ENCODE data around the gene RBM42. TPM values are rescaled to one million over a fixed set of nuclear protein-coding genes. Genes with fewer than 3 reads are reported as not detected.
A peak's percentile ranks its signal among the peaks of the same experiment; 100 is the strongest.

The RBM42 gene
- total and polyA plus RNA-seq, 9 donors = 32.8 to 55.3 (median 50.7) TPM

DNA sequence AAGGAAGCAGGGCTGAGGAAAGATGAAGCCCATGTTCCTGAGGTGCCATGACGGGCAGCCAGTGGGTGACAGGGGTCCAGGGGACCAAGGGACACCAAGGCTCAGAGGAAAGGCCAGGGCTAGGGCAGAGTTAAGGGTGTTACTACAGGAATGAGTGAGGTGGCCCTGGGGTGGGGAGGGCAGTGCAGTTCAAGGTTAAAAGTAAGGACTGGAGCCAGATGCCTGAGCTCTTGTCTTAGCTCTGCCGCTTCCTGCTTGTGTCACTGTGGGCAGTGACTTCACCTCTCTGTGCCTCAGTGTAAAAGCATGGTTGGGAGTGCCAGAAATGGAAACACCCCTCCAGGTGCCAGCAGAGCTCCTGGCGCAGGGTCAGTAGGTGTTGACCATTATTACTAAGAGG is 7.8 kb downstream of the RBM42 start:
- H3K27me3 ChIP-seq (ENCODE audit: control insufficient read depth, insufficient read depth, low read length) = no peaks in the 10 kb centered on the region
- WGBS (ENCODE audit: insufficient coverage) = 94% methylated on average over 2 of the region's 3 CpGs
- no peak overlapping the region for H3K27ac ChIP-seq (ENCODE audit: low read length)

DNA sequence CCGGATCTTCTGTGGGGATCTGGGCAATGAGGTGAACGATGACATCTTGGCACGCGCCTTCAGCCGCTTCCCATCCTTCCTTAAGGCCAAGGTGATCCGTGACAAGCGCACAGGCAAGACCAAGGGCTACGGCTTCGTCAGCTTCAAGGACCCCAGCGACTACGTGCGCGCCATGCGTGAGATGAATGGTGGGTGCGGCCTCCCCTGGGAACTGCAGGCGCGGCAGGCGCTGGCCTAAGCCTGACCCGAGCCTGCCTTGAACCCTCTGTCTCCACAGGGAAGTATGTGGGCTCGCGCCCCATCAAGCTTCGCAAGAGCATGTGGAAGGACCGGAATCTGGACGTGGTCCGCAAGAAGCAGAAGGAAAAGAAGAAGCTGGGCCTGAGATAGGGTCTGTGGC is 8.3 kb downstream of the RBM42 start:
- Histone ChIP-seq H3K9me3 (replicated peaks; ENCODE audit: control insufficient read depth, low read depth, low read length) (no peaks in the 10 kb centered on the region), H3K27me3 (ENCODE audit: control insufficient read depth, insufficient read depth, low read length) (no peaks in the 10 kb centered on the region), H3K4me1 (ENCODE audit: control insufficient read depth, insufficient read depth, low read length) (peaks cover 9% of the 10 kb centered on the region), H3K27ac (ENCODE audit: low read length) (no peak overlapping the region), H3K36me3 (ENCODE audit: control insufficient read depth, insufficient read depth, low read length) (peaks cover 46% of the 10 kb centered on the region), H3K4me3 (ENCODE audit: low read length) (no peak overlapping the region)
- no peak for DNase-seq
- WGBS (ENCODE audit: insufficient coverage) = 93% methylated on average over 23 of the region's 25 CpGs

More for the DNA sequence above, 7.8 kb downstream of the RBM42 start:
- Histone ChIP-seq H3K4me3 (ENCODE audit: low read length) (no peak overlapping the region), H3K9me3 (replicated peaks; ENCODE audit: control insufficient read depth, low read depth, low read length) (no peaks in the 10 kb centered on the region), H3K36me3 (ENCODE audit: control insufficient read depth, insufficient read depth, low read length) (peaks cover 50% of the 10 kb centered on the region), H3K4me1 (ENCODE audit: control insufficient read depth, insufficient read depth, low read length) (peaks cover 4% of the 10 kb centered on the region)
- no peak for DNase-seq

DNA sequence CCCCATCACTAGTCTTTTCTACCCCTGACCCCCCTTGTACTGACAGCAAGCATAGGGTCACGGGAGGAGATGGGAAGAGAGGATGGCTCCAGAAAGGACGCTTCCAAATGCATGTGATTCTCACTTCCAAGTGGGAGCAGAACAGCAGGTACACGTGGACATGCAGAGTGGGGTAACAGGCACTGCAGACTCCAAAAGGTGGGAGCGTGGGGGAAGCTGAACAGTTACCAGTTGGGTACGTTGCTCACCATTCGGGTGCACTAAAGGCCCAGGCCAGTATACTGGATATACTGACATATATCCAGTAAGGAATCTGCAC is 10.4 kb downstream of the RBM42 start:
- Histone ChIP-seq H3K36me3 (ENCODE audit: control insufficient read depth, insufficient read depth, low read length) (peaks cover 25% of the 10 kb centered on the region), H3K4me1 (ENCODE audit: control insufficient read depth, insufficient read depth, low read length) (peaks cover 25% of the 10 kb centered on the region), H3K4me3 (ENCODE audit: low read length) (no peak overlapping the region), H3K27me3 (ENCODE audit: control insufficient read depth, insufficient read depth, low read length) (no peaks in the 10 kb centered on the region), H3K9me3 (replicated peaks; ENCODE audit: control insufficient read depth, low read depth, low read length) (no peaks in the 10 kb centered on the region), H3K27ac (ENCODE audit: low read length) (no peak overlapping the region)
- 31% methylated on average over 2 of the region's 6 CpGs for WGBS (ENCODE audit: insufficient coverage)
- no peak for DNase-seq

- 63% methylated on average over 1 of the region's 8 CpGs for WGBS (ENCODE audit: insufficient coverage)
- no peaks in the 10 kb centered on the region for H3K27me3 ChIP-seq (ENCODE audit: control insufficient read depth, insufficient read depth, low read length)
- no peaks in the 10 kb centered on the region for H3K9me3 ChIP-seq (replicated peaks; ENCODE audit: control insufficient read depth, low read depth, low read length)
- no peak for DNase-seq
- H3K27ac ChIP-seq (ENCODE audit: low read length) = no peak overlapping the region
- peaks cover 22% of the 10 kb centered on the region for H3K36me3 ChIP-seq (ENCODE audit: control insufficient read depth, insufficient read depth, low read length)
- H3K4me1 ChIP-seq (ENCODE audit: control insufficient read depth, insufficient read depth, low read length) = peaks cover 30% of the 10 kb centered on the region
- H3K4me3 ChIP-seq (ENCODE audit: low read length) = no peak overlapping the region
Observed at GRCh38 chr19:35639863-35640262, 11.0 kb downstream of the RBM42 start.

DNA sequence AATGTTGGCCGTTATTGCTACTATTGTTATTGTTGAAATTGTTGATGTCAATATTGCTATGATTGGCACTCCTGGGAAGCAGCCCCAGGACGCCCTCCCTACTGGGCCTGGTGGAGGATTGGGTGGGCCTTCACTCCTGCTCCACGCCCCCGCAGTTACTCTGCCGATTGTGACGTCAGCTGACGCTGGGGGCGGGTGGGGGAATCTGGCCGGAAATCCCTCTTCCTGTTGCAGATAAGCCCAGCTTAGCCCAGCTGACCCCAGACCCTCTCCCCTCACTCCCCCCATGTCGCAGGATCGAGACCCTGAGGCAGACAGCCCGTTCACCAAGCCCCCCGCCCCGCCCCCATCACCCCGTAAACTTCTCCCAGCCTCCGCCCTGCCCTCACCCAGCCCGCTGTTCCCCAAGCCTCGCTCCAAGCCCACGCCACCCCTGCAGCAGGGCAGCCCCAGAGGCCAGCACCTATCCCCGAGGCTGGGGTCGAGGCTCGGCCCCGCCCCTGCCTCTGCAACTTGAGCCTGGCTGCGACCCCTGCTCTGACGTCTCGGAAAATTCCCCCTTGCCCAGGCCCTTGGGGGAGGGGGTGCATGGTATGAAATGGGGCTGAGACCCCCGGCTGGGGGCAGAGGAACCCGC is 12.8 kb downstream of the RBM42 start, which contains the start of gene ETV2:
TSS of gene ETV2 (plus strand) at position 231 of the 637 bp plus-strand sequence. CDS start 716 bp downstream, outside the sequence.
- 7% methylated on average over 14 of the region's 28 CpGs for WGBS (ENCODE audit: insufficient coverage)
- Histone ChIP-seq H3K4me1 (ENCODE audit: control insufficient read depth, insufficient read depth, low read length) (peaks cover 40% of the 10 kb centered on the region), H3K27me3 (ENCODE audit: control insufficient read depth, insufficient read depth, low read length) (no peaks in the 10 kb centered on the region), H3K4me3 (ENCODE audit: low read length) (no peak within 1 kb of the TSS), H3K27ac (ENCODE audit: low read length) (no peak within 1 kb of the TSS), H3K9me3 (replicated peaks; ENCODE audit: control insufficient read depth, low read depth, low read length) (no peaks in the 10 kb centered on the region), H3K36me3 (ENCODE audit: control insufficient read depth, insufficient read depth, low read length) (peaks cover 13% of the 10 kb centered on the region)
- peak; percentile 54 for DNase-seq

- no peaks in the 10 kb centered on the region for H3K9me3 ChIP-seq (replicated peaks; ENCODE audit: control insufficient read depth, low read depth, low read length)
- peaks cover 6% of the 10 kb centered on the region for H3K36me3 ChIP-seq (ENCODE audit: control insufficient read depth, insufficient read depth, low read length)
- H3K4me1 ChIP-seq (ENCODE audit: control insufficient read depth, insufficient read depth, low read length) = peaks cover 40% of the 10 kb centered on the region
- WGBS (ENCODE audit: insufficient coverage) = 60% methylated on average over 8 of the region's 10 CpGs
- no peaks in the 10 kb centered on the region for H3K27me3 ChIP-seq (ENCODE audit: control insufficient read depth, insufficient read depth, low read length)
- no peak overlapping the region for H3K4me3 ChIP-seq (ENCODE audit: low read length)
- DNase-seq = no peak
- H3K27ac ChIP-seq (ENCODE audit: low read length) = no peak overlapping the region
Observed at GRCh38 chr19:35642312-35642711, 13.5 kb downstream of the RBM42 start.

DNA sequence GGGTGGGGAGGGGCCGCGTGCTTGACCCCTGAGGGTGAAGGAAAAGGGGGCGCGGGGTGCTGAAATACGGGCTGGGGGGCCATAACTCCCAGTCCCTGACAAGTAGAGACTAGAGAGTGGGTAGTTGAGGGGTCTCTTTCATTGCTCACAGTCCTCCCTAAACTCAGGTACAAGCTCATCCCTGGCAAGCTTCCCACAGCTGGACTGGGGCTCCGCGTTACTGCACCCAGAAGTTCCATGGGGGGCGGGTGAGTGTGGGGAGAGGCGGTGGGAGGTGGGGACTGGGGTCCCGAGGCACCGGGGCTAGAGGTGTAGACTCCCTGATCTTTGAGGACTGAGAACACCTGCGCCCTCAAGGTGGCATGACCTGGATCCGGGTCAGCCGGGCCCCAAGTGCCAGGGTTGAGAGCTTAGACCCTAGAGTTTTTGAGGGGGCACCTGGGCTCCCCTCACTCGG is 14.0 kb downstream of the RBM42 start:
- no peaks in the 10 kb centered on the region for H3K9me3 ChIP-seq (replicated peaks; ENCODE audit: control insufficient read depth, low read depth, low read length)
- peak overlapping the region; percentile 98 for H3K27ac ChIP-seq (ENCODE audit: low read length)
- no peaks in the 10 kb centered on the region for H3K27me3 ChIP-seq (ENCODE audit: control insufficient read depth, insufficient read depth, low read length)
- H3K36me3 ChIP-seq (ENCODE audit: control insufficient read depth, insufficient read depth, low read length) = peaks cover 1% of the 10 kb centered on the region
- peak overlapping the region; percentile 54 for H3K4me3 ChIP-seq (ENCODE audit: low read length)
- DNase-seq = no peak
- peaks cover 44% of the 10 kb centered on the region for H3K4me1 ChIP-seq (ENCODE audit: control insufficient read depth, insufficient read depth, low read length)
- 15% methylated on average over 9 of the region's 15 CpGs for WGBS (ENCODE audit: insufficient coverage)

DNA sequence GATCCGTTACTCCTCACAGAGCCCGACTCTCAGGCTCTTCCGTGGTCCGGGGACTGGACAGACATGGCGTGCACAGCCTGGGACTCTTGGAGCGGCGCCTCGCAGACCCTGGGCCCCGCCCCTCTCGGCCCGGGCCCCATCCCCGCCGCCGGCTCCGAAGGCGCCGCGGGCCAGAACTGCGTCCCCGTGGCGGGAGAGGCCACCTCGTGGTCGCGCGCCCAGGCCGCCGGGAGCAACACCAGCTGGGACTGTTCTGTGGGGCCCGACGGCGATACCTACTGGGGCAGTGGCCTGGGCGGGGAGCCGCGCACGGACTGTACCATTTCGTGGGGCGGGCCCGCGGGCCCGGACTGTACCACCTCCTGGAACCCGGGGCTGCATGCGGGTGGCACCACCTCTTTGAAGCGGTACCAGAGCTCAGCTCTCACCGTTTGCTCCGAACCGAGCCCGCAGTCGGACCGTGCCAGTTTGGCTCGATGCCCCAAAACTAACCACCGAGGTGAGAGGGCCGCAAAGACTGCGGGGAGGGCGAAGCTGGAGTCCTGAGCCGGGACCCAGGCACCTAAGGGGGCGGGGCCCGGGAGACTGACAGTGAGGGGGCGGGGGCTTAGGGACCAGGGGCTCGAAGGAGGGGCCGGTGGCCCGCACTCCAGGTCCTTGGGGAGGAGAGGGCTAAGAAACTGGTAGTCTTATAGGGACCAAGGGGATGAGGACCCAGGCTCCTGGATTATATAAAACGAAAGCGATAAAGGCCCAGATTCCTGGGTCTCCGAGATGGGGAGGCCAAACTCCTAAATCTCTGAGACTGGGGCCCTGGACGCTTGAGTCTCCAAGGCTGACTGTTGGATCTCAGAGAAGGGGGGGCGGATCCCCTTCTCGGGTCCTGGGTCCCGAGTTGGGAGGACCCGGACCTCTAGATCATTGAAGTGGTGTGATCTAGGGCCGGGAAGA is 14.7 kb downstream of the RBM42 start:
- Histone ChIP-seq H3K9me3 (replicated peaks; ENCODE audit: control insufficient read depth, low read depth, low read length) (no peaks in the 10 kb centered on the region), H3K36me3 (ENCODE audit: control insufficient read depth, insufficient read depth, low read length) (no peaks in the 10 kb centered on the region), H3K4me1 (ENCODE audit: control insufficient read depth, insufficient read depth, low read length) (peaks cover 44% of the 10 kb centered on the region), H3K27ac (ENCODE audit: low read length) (peak overlapping the region; percentile 98), H3K27me3 (ENCODE audit: control insufficient read depth, insufficient read depth, low read length) (no peaks in the 10 kb centered on the region), H3K4me3 (ENCODE audit: low read length) (peak overlapping the region; percentile 54)
- peak; percentile 90 for DNase-seq
- under 1% methylated on average over 63 of the region's 69 CpGs for WGBS (ENCODE audit: insufficient coverage)

DNA sequence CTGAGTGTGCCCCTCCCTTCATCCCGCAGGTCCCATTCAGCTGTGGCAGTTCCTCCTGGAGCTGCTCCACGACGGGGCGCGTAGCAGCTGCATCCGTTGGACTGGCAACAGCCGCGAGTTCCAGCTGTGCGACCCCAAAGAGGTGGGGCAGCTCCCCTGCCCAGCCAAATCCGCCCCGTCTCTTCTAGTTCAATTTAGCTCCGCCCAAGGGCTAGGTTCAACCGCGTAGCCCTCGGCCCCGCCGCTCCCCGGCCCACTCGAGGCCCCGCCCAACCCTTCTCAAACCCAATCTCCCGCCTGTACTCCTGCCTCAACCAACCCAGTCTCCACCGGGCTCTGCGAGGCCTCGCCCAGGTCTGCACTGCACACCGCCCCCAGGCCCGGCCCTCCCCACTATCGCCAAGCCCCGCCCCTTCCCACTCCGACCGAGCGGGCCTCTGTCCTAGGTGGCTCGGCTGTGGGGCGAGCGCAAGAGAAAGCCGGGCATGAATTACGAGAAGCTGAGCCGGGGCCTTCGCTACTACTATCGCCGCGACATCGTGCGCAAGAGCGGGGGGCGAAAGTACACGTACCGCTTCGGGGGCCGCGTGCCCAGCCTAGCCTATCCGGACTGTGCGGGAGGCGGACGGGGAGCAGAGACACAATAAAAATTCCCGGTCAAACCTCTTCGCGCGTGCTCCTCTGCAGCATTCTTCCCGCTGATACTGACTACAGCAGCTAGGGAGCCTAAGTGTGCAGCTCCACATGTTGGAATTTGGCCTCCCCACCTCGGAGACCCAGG is 15.6 kb downstream of the RBM42 start:
- Histone ChIP-seq H3K4me1 (ENCODE audit: control insufficient read depth, insufficient read depth, low read length) (peaks cover 51% of the 10 kb centered on the region), H3K27me3 (ENCODE audit: control insufficient read depth, insufficient read depth, low read length) (no peaks in the 10 kb centered on the region)
- WGBS (ENCODE audit: insufficient coverage) = under 1% methylated on average over 56 of the region's 60 CpGs

More for the DNA sequence above, 15.6 kb downstream of the RBM42 start:
- H3K9me3 ChIP-seq (replicated peaks; ENCODE audit: control insufficient read depth, low read depth, low read length) = no peaks in the 10 kb centered on the region
- H3K27ac ChIP-seq (ENCODE audit: low read length) = peak overlapping the region; percentile 98
- H3K36me3 ChIP-seq (ENCODE audit: control insufficient read depth, insufficient read depth, low read length) = no peaks in the 10 kb centered on the region
- peak overlapping the region; percentile 54 for H3K4me3 ChIP-seq (ENCODE audit: low read length)
- peak; percentile 98 for DNase-seq
